Superior temporal gyrus (tissue), 1 donor: ENCODE results near the gene AGAP9.
"Not testable (repeated sequence)": the region's sequence is repeated elsewhere in the genome, so short reads cannot be mapped to it uniquely, and the experiment has no call there.

ENCODE experiments used
- DNase-seq: peaks from one replicate; pipeline ENCODE4 v3.0.0-alpha.2; 2016; ENCODE audit errors: extremely low spot score

AGAP9 gene

GRCh38 chr10:47523475-47523874, at the start of gene AGAP9:
AGAP9 (minus strand) TSS chr10:47523638; CDS start chr10:47523526, 112 bp downstream.
- not testable (repeated sequence) for DNase-seq

GRCh38 chr10:47571138-47571912, 47.9 kb upstream of the AGAP9 start:
- not testable (repeated sequence) for DNase-seq

- DNase-seq = not testable (repeated sequence)
These were observed 43.3 kb upstream of the AGAP9 start for GRCh38 chr10:47566757-47567156.

GRCh38 chr10:47566108-47566699, 42.8 kb upstream of the AGAP9 start:
- not testable (repeated sequence) for DNase-seq

- DNase-seq = not testable (repeated sequence)
These were observed 42.1 kb upstream of the AGAP9 start for GRCh38 chr10:47565517-47565920.

- not testable (repeated sequence) for DNase-seq
These were observed 41.5 kb upstream of the AGAP9 start for GRCh38 chr10:47564953-47565352.

- not testable (repeated sequence) for DNase-seq
These were observed 40.9 kb upstream of the AGAP9 start for GRCh38 chr10:47564318-47564717.

- DNase-seq = not testable (repeated sequence)
These were observed 37.0 kb upstream of the AGAP9 start for GRCh38 chr10:47560452-47560851.

- not testable (repeated sequence) for DNase-seq
These were observed 36.4 kb upstream of the AGAP9 start for GRCh38 chr10:47559718-47560308.

GRCh38 chr10:47558109-47558508, 34.7 kb upstream of the AGAP9 start:
- DNase-seq = not testable (repeated sequence)

- not testable (repeated sequence) for DNase-seq
These were observed 34.2 kb upstream of the AGAP9 start for GRCh38 chr10:47557616-47558015.

- DNase-seq = not testable (repeated sequence)
These were observed 31.9 kb upstream of the AGAP9 start for GRCh38 chr10:47555334-47555733.

- DNase-seq = not testable (repeated sequence)
These were observed 31.1 kb upstream of the AGAP9 start for GRCh38 chr10:47554552-47554951.

- not testable (repeated sequence) for DNase-seq
These were observed 30.4 kb upstream of the AGAP9 start for GRCh38 chr10:47553860-47554247.

- peak; percentile 82 for DNase-seq
These were observed 29.9 kb upstream of the AGAP9 start for GRCh38 chr10:47553214-47553859.

GRCh38 chr10:47552719-47553118, 29.3 kb upstream of the AGAP9 start:
- DNase-seq = peak; percentile 47

GRCh38 chr10:47547286-47547685, 23.8 kb upstream of the AGAP9 start:
- not testable (repeated sequence) for DNase-seq

- DNase-seq = not testable (repeated sequence)
These were observed 13.0 kb upstream of the AGAP9 start for GRCh38 chr10:47536430-47536829.

GRCh38 chr10:47502313-47502712, 21.1 kb downstream of the AGAP9 start:
- not testable (repeated sequence) for DNase-seq

GRCh38 chr10:47494226-47494625, 29.2 kb downstream of the AGAP9 start:
- DNase-seq = not testable (repeated sequence)

- DNase-seq = not testable (repeated sequence)
These were observed 31.8 kb downstream of the AGAP9 start, which contains the start of gene FAM25G for GRCh38 chr10:47491600-47491999. FAM25G (minus strand) TSS chr10:47491700; CDS start chr10:47491674, 26 bp downstream.

- not testable (repeated sequence) for DNase-seq
These were observed 33.8 kb downstream of the AGAP9 start for GRCh38 chr10:47489630-47490029.
